ENCODE data around the gene CNGA2.

The CNGA2 gene

DNA sequence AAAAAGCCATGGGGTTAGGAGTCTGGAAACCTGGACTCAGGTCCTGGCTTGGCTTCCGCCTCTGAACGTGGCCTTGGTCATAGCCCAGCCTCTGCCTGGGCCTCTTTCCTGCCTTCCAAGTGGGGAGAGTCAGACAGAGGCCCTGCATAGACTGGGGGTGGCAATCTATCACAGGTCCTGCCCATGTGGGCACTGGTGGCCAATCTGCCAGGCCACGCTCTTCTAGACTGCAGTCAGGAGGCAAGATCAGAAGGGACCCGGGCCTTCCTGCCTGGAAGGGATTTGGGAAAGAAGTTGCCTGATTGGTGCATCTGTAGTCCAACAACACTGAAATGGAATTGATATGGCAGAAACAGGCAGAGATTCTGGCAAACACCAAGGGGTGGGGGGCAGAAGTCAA is 46.1 kb downstream of the CNGA2 start:
- Histone ChIP-seq H3K27ac (ENCODE audit: low read length) (no peak overlapping the region), H3K4me3 (ENCODE audit: low read length) (no peak overlapping the region), H3K27me3 (ENCODE audit: control insufficient read depth, insufficient read depth, low read length) (no peaks in the 10 kb centered on the region), H3K4me1 (ENCODE audit: control insufficient read depth, low read depth, low read length) (peaks cover 3% of the 10 kb centered on the region), H3K9me3 (ENCODE audit: control insufficient read depth, low read depth, low read length) (peaks cover 19% of the 10 kb centered on the region), H3K36me3 (ENCODE audit: control insufficient read depth, low read depth, low read length) (no peaks in the 10 kb centered on the region), H3K9ac (ENCODE audit: low read length) (no peak overlapping the region)

DNA sequence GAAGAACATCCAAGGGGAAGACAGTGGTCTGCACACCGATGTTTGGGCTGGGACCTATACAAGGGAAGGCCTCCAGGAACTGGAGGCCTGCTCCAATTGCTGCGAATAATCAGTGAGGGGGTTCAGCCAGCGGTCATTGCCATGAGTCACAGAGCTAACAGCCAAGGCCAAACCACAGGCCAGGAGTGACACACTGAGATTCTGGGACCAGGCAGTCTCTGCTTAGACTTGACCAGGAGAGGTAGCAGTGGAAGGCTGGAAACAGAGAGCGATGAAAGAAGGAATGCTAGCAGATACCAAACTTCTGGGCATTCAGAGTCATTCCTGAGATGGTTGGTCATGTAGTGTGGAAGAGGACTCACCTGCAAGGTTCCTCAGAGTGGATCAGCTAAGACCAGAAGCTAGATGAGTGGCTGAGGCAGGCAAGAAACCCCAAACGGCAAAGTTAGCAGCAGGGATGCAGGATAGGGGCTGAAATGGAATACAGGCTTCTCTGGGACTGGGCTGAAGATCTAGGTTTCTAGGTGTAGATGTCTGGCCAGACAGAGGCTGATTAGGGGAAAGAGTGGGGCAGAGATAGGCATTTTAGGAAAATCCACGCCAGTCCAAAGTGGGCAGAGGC is 54.7 kb downstream of the CNGA2 start:
- Histone ChIP-seq H3K27ac (ENCODE audit: low read length) (no peak overlapping the region), H3K27me3 (ENCODE audit: control insufficient read depth, insufficient read depth, low read length) (no peaks in the 10 kb centered on the region), H3K4me1 (ENCODE audit: control insufficient read depth, low read depth, low read length) (no peaks in the 10 kb centered on the region), H3K9ac (ENCODE audit: low read length) (no peak overlapping the region), H3K9me3 (ENCODE audit: control insufficient read depth, low read depth, low read length) (peaks cover 17% of the 10 kb centered on the region), H3K36me3 (ENCODE audit: control insufficient read depth, low read depth, low read length) (no peaks in the 10 kb centered on the region), H3K4me3 (ENCODE audit: low read length) (no peak overlapping the region)

DNA sequence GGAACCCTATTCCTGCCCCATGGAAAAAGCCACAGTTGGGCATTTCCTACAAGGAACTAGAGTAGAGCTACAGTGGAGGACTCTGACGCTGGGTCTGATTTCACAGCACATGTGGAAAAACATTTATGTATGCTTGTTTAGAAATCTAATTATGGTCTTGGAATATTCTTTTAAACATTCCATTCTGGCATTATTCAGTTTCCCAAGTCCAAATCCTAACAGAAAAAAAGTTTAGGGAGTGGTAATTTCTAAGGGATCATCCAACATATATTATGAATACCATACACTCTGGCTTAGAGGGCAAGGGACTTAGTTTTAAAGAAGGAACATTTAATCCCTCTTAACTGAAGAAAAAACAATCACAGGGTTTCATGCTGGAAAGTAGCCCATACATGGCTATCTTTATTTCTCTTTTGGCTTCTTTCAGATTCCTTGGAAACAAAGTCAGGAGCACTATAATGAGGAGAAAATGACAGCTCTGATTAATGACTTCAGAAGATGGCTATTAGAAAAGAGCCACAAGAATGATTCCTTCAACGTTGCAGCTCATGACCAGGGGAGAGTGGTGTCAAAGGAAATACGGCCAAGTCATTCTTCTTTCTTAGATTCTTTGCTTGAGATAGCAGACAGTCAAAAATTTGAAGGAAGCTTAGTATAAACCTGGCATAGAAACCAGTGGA is 56.1 kb downstream of the CNGA2 start:
- no peak overlapping the region for H3K9ac ChIP-seq (ENCODE audit: low read length)
- peaks cover 16% of the 10 kb centered on the region for H3K9me3 ChIP-seq (ENCODE audit: control insufficient read depth, low read depth, low read length)
- no peaks in the 10 kb centered on the region for H3K36me3 ChIP-seq (ENCODE audit: control insufficient read depth, low read depth, low read length)
- H3K27ac ChIP-seq (ENCODE audit: low read length): no peak overlapping the region
- H3K4me1 ChIP-seq (ENCODE audit: control insufficient read depth, low read depth, low read length): no peaks in the 10 kb centered on the region
- H3K4me3 ChIP-seq (ENCODE audit: low read length): no peak overlapping the region
- H3K27me3 ChIP-seq (ENCODE audit: control insufficient read depth, insufficient read depth, low read length): no peaks in the 10 kb centered on the region

DNA sequence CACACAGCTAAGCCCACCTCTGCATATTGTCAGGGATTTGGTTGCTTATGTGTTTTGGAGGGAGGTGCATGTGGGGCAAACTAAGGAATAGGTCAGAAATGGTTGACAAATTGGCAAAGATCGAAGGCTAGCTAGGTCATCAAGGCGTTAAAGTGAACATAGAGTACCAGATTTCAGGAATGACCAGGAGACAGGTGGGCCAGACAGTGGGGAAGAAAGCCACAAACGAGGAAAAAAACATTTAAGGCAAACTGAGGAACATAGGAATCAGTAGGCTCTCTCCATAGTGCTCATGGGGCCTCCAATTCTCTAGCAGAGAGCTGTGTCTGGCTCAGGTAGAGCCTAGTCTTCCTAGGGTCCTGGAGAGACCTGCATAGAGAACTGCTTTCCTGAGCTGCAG is 57.4 kb downstream of the CNGA2 start:
- peaks cover 13% of the 10 kb centered on the region for H3K9me3 ChIP-seq (ENCODE audit: control insufficient read depth, low read depth, low read length)
- H3K4me3 ChIP-seq (ENCODE audit: low read length): no peak overlapping the region
- H3K4me1 ChIP-seq (ENCODE audit: control insufficient read depth, low read depth, low read length): no peaks in the 10 kb centered on the region
- H3K27ac ChIP-seq (ENCODE audit: low read length): no peak overlapping the region
- H3K9ac ChIP-seq (ENCODE audit: low read length): no peak overlapping the region
- no peaks in the 10 kb centered on the region for H3K27me3 ChIP-seq (ENCODE audit: control insufficient read depth, insufficient read depth, low read length)
- no peaks in the 10 kb centered on the region for H3K36me3 ChIP-seq (ENCODE audit: control insufficient read depth, low read depth, low read length)

DNA sequence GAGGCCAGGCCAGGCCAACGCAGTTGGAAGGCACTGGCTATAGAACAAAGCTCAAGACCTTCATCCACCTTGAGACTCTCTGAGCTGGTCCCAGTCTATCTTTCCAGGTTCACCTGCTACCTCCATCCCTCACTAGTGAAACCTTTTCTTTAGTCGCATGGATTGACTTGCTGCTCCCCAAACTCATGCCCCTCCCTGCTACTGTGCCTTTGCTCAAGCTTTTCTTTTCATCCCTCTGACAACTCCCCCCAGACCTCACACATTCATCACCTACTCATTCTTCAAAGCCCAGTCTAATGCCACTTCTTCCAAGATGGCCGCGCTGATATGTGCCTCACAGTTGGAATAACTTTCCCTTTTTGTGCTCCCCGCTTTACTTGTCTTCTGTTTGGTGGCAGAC is 58.0 kb downstream of the CNGA2 start:
- H3K27ac ChIP-seq (ENCODE audit: low read length): no peak overlapping the region
- H3K9me3 ChIP-seq (ENCODE audit: control insufficient read depth, low read depth, low read length): peaks cover 13% of the 10 kb centered on the region
- no peaks in the 10 kb centered on the region for H3K27me3 ChIP-seq (ENCODE audit: control insufficient read depth, insufficient read depth, low read length)
- no peak overlapping the region for H3K9ac ChIP-seq (ENCODE audit: low read length)
- H3K36me3 ChIP-seq (ENCODE audit: control insufficient read depth, low read depth, low read length): no peaks in the 10 kb centered on the region
- no peaks in the 10 kb centered on the region for H3K4me1 ChIP-seq (ENCODE audit: control insufficient read depth, low read depth, low read length)
- H3K4me3 ChIP-seq (ENCODE audit: low read length): no peak overlapping the region

DNA sequence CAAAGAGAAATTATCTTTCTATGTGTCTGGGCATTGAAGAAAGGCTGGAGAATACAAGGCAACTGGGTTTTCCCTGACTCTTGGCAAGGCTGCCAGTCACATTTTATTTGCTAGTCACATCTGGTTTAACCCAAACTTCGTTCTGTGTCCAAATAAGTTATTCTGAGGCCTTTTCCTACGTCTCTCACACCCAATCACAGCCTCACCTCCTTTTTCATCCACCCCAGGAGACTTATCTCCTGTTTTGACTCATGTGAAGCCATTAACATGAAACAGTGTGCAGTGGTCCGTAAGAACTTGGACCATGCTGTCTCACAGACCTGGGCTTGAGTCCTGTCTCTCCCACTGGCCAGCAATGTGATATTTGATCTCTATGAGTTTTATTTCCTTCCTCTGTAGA is 59.3 kb downstream of the CNGA2 start:
- no peak overlapping the region for H3K9ac ChIP-seq (ENCODE audit: low read length)
- H3K4me1 ChIP-seq (ENCODE audit: control insufficient read depth, low read depth, low read length): no peaks in the 10 kb centered on the region
- H3K36me3 ChIP-seq (ENCODE audit: control insufficient read depth, low read depth, low read length): no peaks in the 10 kb centered on the region
- H3K4me3 ChIP-seq (ENCODE audit: low read length): no peak overlapping the region
- H3K27me3 ChIP-seq (ENCODE audit: control insufficient read depth, insufficient read depth, low read length): no peaks in the 10 kb centered on the region
- H3K9me3 ChIP-seq (ENCODE audit: control insufficient read depth, low read depth, low read length): peaks cover 16% of the 10 kb centered on the region
- H3K27ac ChIP-seq (ENCODE audit: low read length): no peak overlapping the region

Measured in iPS-18a (cell line).